Hair follicle dermal papilla cell (primary cell): ENCODE data around the gene ACTL9. TPM values are rescaled to one million over a fixed set of nuclear protein-coding genes. Genes with fewer than 3 reads are reported as not detected.

Experiments
- total RNA-seq: library from RNA; depleted of rRNA; stranded (reverse); fragments of >200 nt; gene quantifications from 2 replicates; pipeline ENCODE4 v1.2.3, GENCODE V29; 2012

The ACTL9 gene
- not detected in 2 replicates for total RNA-seq

GRCh38 chr19:8698433-8699063, at the start of gene ACTL9:
ACTL9 (minus strand) TSS chr19:8698795; CDS start chr19:8698701, 94 bp downstream.

DNA sequence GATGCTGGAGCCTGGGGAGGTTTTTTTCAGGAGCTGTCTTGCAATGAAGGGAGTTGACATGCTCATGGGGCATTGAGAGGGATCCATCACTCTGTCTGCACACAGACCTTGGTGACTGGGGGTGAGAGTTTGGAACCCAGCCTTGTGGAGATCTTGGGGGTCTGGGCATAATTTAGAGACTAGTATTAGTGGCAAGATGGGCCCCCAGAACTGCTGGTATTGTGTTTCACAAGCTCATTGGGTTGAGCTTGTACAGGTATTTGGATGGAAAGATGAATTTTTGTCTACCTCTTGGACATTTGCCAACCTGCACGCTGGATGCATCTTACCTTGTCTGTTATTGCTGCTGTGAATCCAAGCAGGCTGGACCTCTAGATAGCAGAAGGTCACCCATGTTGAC, 22.7 kb upstream of the ACTL9 start, which contains the start of gene OR2Z1:
OR2Z1 (plus strand) TSS at position 301 of the 400 bp plus-strand sequence. CDS start 9,395 bp downstream, outside the sequence.

Other genes with a start within 250 kb of the ACTL9 start
- gene PRAM1, start 196.2 kb downstream of the ACTL9 start, total RNA-seq: 0.12 and 0.32 TPM in 2 replicates
- gene ZNF414, start 184.6 kb downstream of the ACTL9 start, total RNA-seq: 5.2 and 7.7 TPM in 2 replicates
- gene MYO1F, start 121.4 kb downstream of the ACTL9 start, total RNA-seq: 0.85 and 2.8 TPM in 2 replicates
- 21.5 and 31.0 TPM in 2 replicates for gene ADAMTS10, start 88.1 kb downstream of the ACTL9 start, total RNA-seq
- not detected in 2 replicates for gene NFILZ, start 68.2 kb downstream of the ACTL9 start, total RNA-seq
- gene OR2Z1, start 22.8 kb upstream of the ACTL9 start, total RNA-seq: not detected in 2 replicates
- gene ZNF558, start 133.5 kb upstream of the ACTL9 start, total RNA-seq: 32.2 and 33.6 TPM in 2 replicates
- gene MBD3L1, start 133.6 kb upstream of the ACTL9 start, total RNA-seq: not detected in 2 replicates